Effector memory CD8-positive, alpha-beta T cell (primary cell): ENCODE results near the gene LDLRAD4.

Source experiments
- ATAC-seq: fragments of 150-1000 bp; cut with Tn5 transposase; replicated peaks from 2 replicates; pipeline ENCODE4 v1.10.0; 2021; ENCODE audit warnings: mild to moderate bottlenecking, moderate library complexity
- DNase-seq, 3 experiments: peaks; one replicate each; pipeline ENCODE4 v3.0.0; 2021
- H3K27ac Mint-ChIP-seq, 2 donors: one replicate each; pipeline ENCODE4 v1.8.0; 2022; ENCODE audit warnings: mild to moderate bottlenecking in 2 of 2, mixed read lengths in 2 of 2, moderate library complexity in 2 of 2
- H3K27me3 Mint-ChIP-seq, 2 donors: one replicate each; pipeline ENCODE4 v1.8.0; 2022; ENCODE audit warnings: mixed read lengths in 2 of 2
- H3K36me3 Mint-ChIP-seq: one replicate; pipeline ENCODE4 v1.8.0; 2022; ENCODE audit warnings: mild to moderate bottlenecking, moderate library complexity, mixed read lengths; ENCODE audit not compliant: insufficient read depth
- H3K4me1 Mint-ChIP-seq, 2 donors: one replicate each; pipeline ENCODE4 v1.8.0; 2022; ENCODE audit warnings: low read depth in 2 of 2, mixed read lengths in 2 of 2
- H3K4me3 Mint-ChIP-seq, 2 donors: one replicate each; pipeline ENCODE4 v1.8.0; 2022; ENCODE audit warnings: mild to moderate bottlenecking in 2 of 2, mixed read lengths in 2 of 2, moderate library complexity in 2 of 2
- H3K9me3 Mint-ChIP-seq, 2 donors: one replicate each; pipeline ENCODE4 v1.8.0; 2022; ENCODE audit warnings: mixed read lengths in 2 of 2

The LDLRAD4 gene

GRCh38 chr18:13272416-13272815 lies 53.9 kb downstream of the LDLRAD4 start:
- ATAC-seq (no peak), DNase-seq (no peak)
- H3K27ac Mint-ChIP-seq: no peak overlapping the region
- peaks cover 22 to 60% of the 10 kb centered on the region in 2 donors for H3K27me3 Mint-ChIP-seq
- H3K9me3 Mint-ChIP-seq: no peaks in the 10 kb centered on the region
- H3K4me1 Mint-ChIP-seq: peaks cover 6 to 16% of the 10 kb centered on the region in 2 donors
- H3K36me3 Mint-ChIP-seq: peaks cover 3% of the 10 kb centered on the region
- no peak overlapping the region for H3K4me3 Mint-ChIP-seq

GRCh38 chr18:13273800-13274199 lies 55.2 kb downstream of the LDLRAD4 start:
- Mint-ChIP-seq H3K4me3 (peak overlapping the region; percentile 20 to 55), H3K9me3 (no peaks in the 10 kb centered on the region), H3K36me3 (peaks cover 3% of the 10 kb centered on the region), H3K27ac (peak overlapping the region; percentile 9 to 22), H3K4me1 (peaks cover 4 to 13% of the 10 kb centered on the region in 2 donors), H3K27me3 (peaks cover 23 to 64% of the 10 kb centered on the region in 2 donors)
- ATAC-seq: no peak
- DNase-seq: no peak

GRCh38 chr18:13275075-13275474 lies 56.5 kb downstream of the LDLRAD4 start:
- Mint-ChIP-seq H3K4me3 (no peak overlapping the region), H3K27ac (no peak overlapping the region), H3K36me3 (no peaks in the 10 kb centered on the region), H3K9me3 (no peaks in the 10 kb centered on the region), H3K27me3 (peaks cover 31 to 64% of the 10 kb centered on the region in 2 donors), H3K4me1 (peaks cover 10 to 17% of the 10 kb centered on the region in 2 donors)
- DNase-seq (no peak), ATAC-seq (no peak)

- peak overlapping the region; percentile 46 to 59 for H3K27ac Mint-ChIP-seq
- H3K4me1 Mint-ChIP-seq: peaks cover 10 to 17% of the 10 kb centered on the region in 2 donors
- peaks cover 31 to 71% of the 10 kb centered on the region in 2 donors for H3K27me3 Mint-ChIP-seq
- H3K9me3 Mint-ChIP-seq: no peaks in the 10 kb centered on the region
- H3K36me3 Mint-ChIP-seq: no peaks in the 10 kb centered on the region
- DNase-seq: no peak
- H3K4me3 Mint-ChIP-seq: peak overlapping the region; percentile 18 to 26
- peak; percentile 79 for ATAC-seq
These were observed 58.3 kb downstream of the LDLRAD4 start for GRCh38 chr18:13276530-13277520.

- Mint-ChIP-seq H3K27me3 (peaks cover 31 to 62% of the 10 kb centered on the region in 2 donors), H3K27ac (no peak overlapping the region), H3K36me3 (no peaks in the 10 kb centered on the region), H3K9me3 (no peaks in the 10 kb centered on the region), H3K4me1 (peaks cover 10 to 16% of the 10 kb centered on the region in 2 donors), H3K4me3 (peak overlapping the region; percentile 10 to 17)
- ATAC-seq (no peak), DNase-seq (no peak)
These were observed 59.6 kb downstream of the LDLRAD4 start for GRCh38 chr18:13278062-13278630.

- H3K9me3 Mint-ChIP-seq: no peaks in the 10 kb centered on the region
- DNase-seq (no peak), ATAC-seq (no peak)
- H3K36me3 Mint-ChIP-seq: no peaks in the 10 kb centered on the region
- peak overlapping the region; percentile 38 to 57 for H3K4me3 Mint-ChIP-seq
- peaks cover 11 to 16% of the 10 kb centered on the region in 2 donors for H3K4me1 Mint-ChIP-seq
- peak overlapping the region in 1 of 2 donors; percentile 38 for H3K27ac Mint-ChIP-seq
- peaks cover 26 to 63% of the 10 kb centered on the region in 2 donors for H3K27me3 Mint-ChIP-seq
These were observed 60.9 kb downstream of the LDLRAD4 start for GRCh38 chr18:13279181-13280069.

- H3K4me3 Mint-ChIP-seq: no peak overlapping the region
These were observed 61.7 kb downstream of the LDLRAD4 start for GRCh38 chr18:13280070-13280795.

GRCh38 chr18:13281406-13281805 lies 62.8 kb downstream of the LDLRAD4 start:
- Mint-ChIP-seq H3K4me1 (peaks cover 20 to 23% of the 10 kb centered on the region in 2 donors), H3K4me3 (no peak overlapping the region), H3K27me3 (peaks cover 37 to 80% of the 10 kb centered on the region in 2 donors), H3K9me3 (no peaks in the 10 kb centered on the region), H3K36me3 (no peaks in the 10 kb centered on the region), H3K27ac (no peak overlapping the region)
- no peak for ATAC-seq
- no peak for DNase-seq

More at GRCh38 chr18:13280070-13280795, 61.7 kb downstream of the LDLRAD4 start:
- Mint-ChIP-seq H3K27me3 (peaks cover 27 to 72% of the 10 kb centered on the region in 2 donors), H3K9me3 (no peaks in the 10 kb centered on the region), H3K27ac (no peak overlapping the region), H3K36me3 (no peaks in the 10 kb centered on the region), H3K4me1 (peaks cover 19 to 24% of the 10 kb centered on the region in 2 donors)
- ATAC-seq: no peak
- DNase-seq: no peak

- no peaks in the 10 kb centered on the region for H3K36me3 Mint-ChIP-seq
- no peak for ATAC-seq
- H3K4me1 Mint-ChIP-seq: peaks cover 20% of the 10 kb centered on the region in 2 donors
- H3K27ac Mint-ChIP-seq: peak overlapping the region in 1 of 2 donors; percentile 15
- no peak for DNase-seq
- H3K4me3 Mint-ChIP-seq: peak overlapping the region in 1 of 2 donors; percentile 60
- H3K27me3 Mint-ChIP-seq: peaks cover 35 to 66% of the 10 kb centered on the region in 2 donors
- no peaks in the 10 kb centered on the region for H3K9me3 Mint-ChIP-seq
These were observed 65.2 kb downstream of the LDLRAD4 start for GRCh38 chr18:13283746-13284145.

GRCh38 chr18:13284330-13285027 lies 65.9 kb downstream of the LDLRAD4 start:
- Mint-ChIP-seq H3K36me3 (no peaks in the 10 kb centered on the region), H3K27me3 (peaks cover 31 to 61% of the 10 kb centered on the region in 2 donors), H3K4me3 (peak overlapping the region; percentile 56 to 60), H3K9me3 (no peaks in the 10 kb centered on the region), H3K27ac (peak overlapping the region; percentile 38 to 72), H3K4me1 (peaks cover 18 to 22% of the 10 kb centered on the region in 2 donors)
- ATAC-seq (peak; percentile 64), DNase-seq (no peak)

GRCh38 chr18:13285874-13286273 lies 67.3 kb downstream of the LDLRAD4 start:
- no peak for ATAC-seq
- Mint-ChIP-seq H3K27me3 (peaks cover 28 to 52% of the 10 kb centered on the region in 2 donors), H3K27ac (no peak overlapping the region), H3K4me3 (no peak overlapping the region), H3K9me3 (no peaks in the 10 kb centered on the region), H3K4me1 (peaks cover 18 to 29% of the 10 kb centered on the region in 2 donors), H3K36me3 (no peaks in the 10 kb centered on the region)
- no peak for DNase-seq
